Stimulated activated CD4-positive, alpha-beta T cell treated with anti-CD3 and anti-CD28 coated beads, Interleukin-15, amount 100 ng/mL, for 1 hour (primary cell): ENCODE results near the gene FRG2C.
"Not testable (repeated sequence)": the region's sequence is repeated elsewhere in the genome, so short reads cannot be mapped to it uniquely, and the experiment has no call there.

ENCODE experiments used
- DNase-seq, 2 donors: peaks; one replicate each; pipeline ENCODE4 v3.0.0-alpha.2; 2020; ENCODE audit warnings: low read depth in 1 of 2, low spot score in 1 of 2

The FRG2C gene

DNA sequence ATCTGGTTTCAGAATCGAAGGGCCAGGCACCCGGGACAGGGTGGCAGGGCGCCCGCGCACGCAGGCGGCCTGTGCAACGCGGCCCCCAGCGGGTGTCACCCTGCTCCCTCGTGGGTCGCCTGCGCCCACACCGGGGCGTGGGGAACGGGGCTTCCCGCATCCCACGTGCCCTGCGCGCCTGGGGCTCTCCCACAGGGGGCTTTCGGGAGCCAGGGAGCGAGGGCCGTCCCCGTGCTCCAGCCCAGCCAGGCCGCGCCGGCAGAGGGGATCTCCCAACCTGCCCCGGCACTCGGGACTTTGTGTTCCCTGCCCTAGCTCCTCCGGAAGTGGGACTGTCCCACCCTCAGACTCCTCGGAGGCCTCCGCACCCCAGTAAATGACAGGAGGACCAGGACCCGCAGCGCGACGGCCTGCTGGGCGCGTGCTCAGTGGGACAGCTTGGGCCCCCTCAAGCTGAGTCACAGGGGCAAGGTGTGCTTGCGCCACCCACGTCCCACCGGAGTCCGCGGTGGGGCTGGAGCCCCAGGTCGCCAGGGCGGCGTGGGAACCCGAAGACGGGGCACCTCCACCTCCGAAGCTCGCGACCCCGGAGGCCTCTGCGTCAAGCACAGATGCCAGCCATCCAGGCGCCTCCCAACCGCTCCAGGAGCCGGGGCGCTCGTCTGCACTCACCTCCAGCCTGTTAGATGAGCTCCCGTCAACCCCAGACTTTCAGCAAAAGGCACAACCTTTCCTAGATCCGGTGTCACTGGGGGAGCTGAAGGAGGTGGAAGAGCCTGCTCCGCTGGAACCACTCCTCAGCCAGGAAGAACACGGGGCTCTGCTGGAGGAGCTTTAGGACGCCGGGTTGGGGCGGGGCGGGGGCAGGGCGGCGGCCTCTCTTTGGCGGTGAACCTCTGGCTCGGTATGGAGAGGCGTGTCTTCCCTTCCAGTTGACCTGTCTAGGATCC is 5.5 kb downstream of the FRG2C start:
- peak in 1 of 2 donors; percentile 19 for DNase-seq

- not testable (repeated sequence) for DNase-seq
These were observed 6.5 kb downstream of the FRG2C start for GRCh38 chr3:75670298-75671286.

DNA sequence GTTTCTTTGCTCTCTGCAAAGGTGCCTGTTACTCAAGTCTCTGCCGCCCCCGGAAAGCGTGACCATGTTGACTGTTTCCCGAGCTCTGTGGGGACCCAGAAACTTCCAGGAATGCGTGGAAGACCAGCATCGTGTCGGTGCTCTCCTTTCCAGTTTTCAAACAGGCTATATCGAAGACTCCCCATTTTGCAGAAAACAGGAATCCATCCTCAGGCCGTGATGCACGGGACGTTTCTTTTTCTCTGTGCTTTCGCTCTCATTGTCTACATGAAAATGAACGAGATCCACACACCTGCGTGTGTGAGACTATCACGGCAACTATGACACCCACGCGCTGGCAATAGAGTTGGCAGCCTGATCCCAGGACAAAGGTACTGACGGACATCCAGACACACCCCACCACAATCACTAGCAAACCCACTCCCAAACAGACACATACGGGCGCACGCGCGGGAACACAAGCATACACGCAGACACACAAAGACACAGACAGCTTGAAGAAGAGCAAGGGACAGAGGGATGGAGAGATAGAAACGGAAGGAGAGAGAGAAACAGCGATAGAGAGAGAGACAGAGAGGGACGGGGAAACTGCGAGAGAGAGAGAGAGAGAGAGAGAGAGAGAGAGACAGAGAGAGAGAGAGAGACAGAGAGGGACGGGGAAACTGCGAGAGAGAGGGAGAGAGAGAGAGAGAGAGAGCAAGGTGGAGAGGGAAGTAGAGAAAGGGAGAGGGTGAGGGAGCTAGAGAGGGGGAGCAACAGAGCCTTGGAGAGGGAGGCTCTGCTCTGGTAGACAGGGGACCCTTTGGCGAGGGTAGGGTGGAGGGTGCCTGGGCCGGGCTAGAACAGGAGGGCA is 7.4 kb downstream of the FRG2C start:
- not testable (repeated sequence) for DNase-seq

DNA sequence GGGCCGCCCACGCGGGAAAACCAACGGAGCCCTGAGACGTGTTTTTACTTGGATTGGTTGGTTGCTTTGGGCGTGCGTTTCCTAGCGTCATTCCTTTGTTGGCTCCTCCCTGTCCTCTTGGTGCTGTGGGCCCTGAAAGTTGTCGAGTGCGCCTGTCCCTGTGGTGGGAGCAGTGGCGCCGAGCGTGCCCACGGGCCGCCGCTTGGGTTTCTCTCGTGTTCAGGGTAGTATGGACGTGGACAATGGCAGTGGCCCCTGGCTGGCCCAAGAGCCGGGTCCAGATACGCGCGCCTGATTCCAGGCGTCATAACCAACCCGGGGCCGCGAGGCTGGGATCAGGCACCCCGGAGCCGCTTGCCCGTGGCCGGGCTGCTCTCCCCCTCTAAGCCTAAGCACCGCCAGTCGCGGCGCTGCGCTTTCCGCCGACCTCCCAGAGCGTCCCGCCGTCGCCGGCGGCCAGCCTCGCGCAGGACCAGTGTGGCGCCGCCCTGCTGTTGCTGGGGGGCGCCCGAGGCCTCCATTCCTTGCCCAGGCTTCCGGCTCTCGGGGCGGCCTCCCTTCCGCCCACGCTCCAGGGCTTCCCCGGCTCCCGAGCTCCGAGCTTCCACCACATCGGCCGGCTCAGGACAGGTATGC is 8.1 kb downstream of the FRG2C start:
- DNase-seq, result not testable (repeated sequence)

- not testable (repeated sequence) for DNase-seq
These were observed 19.8 kb downstream of the FRG2C start for GRCh38 chr3:75683965-75684364.

GRCh38 chr3:75687323-75687722 is 23.2 kb downstream of the FRG2C start:
- no peak for DNase-seq

GRCh38 chr3:75692061-75692460 is 27.9 kb downstream of the FRG2C start:
- no peak for DNase-seq
